GM12872 (cell line): Measurements from ENCODE around the gene TTI1.

Experiments used
- TF ChIP-seq, protein P1 (sequence below): IDR thresholded peaks from 3 replicates; pipeline ENCODE4 v1.5.1; 2011; ENCODE audit warnings: low read depth, mild to moderate bottlenecking, low read length, moderate library complexity; ENCODE audit not compliant: insufficient read depth

The TTI1 gene

GRCh38 chr20:37944456-37944981, 88.7 kb downstream of the TTI1 start:
- TF ChIP-seq, protein P1, sequence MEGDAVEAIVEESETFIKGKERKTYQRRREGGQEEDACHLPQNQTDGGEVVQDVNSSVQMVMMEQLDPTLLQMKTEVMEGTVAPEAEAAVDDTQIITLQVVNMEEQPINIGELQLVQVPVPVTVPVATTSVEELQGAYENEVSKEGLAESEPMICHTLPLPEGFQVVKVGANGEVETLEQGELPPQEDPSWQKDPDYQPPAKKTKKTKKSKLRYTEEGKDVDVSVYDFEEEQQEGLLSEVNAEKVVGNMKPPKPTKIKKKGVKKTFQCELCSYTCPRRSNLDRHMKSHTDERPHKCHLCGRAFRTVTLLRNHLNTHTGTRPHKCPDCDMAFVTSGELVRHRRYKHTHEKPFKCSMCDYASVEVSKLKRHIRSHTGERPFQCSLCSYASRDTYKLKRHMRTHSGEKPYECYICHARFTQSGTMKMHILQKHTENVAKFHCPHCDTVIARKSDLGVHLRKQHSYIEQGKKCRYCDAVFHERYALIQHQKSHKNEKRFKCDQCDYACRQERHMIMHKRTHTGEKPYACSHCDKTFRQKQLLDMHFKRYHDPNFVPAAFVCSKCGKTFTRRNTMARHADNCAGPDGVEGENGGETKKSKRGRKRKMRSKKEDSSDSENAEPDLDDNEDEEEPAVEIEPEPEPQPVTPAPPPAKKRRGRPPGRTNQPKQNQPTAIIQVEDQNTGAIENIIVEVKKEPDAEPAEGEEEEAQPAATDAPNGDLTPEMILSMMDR = no peak

DNA sequence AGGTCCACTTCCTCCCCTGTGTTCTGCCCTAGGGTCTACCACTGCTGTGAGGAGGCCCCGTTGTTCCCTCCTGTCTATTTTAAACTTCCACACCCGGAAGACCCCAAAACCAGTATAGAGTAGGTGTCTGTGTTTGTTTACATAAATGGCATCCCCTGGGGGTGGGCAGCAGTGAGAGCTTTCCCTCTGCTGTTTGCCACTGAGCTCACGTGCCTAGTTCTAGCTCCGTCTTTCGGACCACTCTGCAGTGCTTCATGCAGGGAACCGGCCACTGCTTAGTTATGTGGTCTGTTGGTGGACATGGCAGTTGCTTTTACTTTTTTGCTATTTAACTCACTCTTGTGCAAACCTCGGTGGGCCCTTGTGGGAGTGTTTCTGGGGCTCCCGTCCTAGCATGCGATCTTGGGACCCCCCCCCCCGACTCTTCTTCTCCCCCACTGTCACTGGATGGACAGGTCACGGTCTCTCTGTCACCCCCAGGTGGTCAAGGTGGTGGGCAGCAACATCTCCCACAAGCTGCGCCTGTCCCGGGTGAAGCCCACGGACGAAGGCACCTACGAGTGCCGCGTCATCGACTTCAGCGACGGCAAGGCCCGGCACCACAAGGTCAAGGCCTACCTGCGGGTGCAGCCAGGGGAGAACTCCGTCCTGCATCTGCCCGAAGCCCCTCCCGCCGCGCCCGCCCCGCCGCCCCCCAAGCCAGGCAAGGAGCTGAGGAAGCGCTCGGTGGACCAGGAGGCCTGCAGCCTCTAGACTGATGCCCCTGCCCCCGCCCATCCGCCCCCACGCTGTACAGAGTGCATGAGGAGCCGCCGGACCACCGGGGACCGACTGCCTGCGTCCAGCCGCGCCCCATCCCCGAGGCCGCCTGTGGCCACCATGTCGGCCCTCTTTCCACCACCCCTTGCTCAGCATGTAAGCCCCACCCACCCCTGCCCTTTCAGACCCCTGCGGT, 89.5 kb downstream of the TTI1 start:
- TF ChIP-seq, protein P1 = no peak

GRCh38 chr20:37943033-37943432, 90.2 kb downstream of the TTI1 start:
- TF ChIP-seq, protein P1 = no peak

GRCh38 chr20:37941992-37942391, 91.3 kb downstream of the TTI1 start:
- TF ChIP-seq, protein P1 = no peak

- TF ChIP-seq, protein P1 = peak; percentile 52
Observed at GRCh38 chr20:37941332-37941731, 91.9 kb downstream of the TTI1 start.

DNA sequence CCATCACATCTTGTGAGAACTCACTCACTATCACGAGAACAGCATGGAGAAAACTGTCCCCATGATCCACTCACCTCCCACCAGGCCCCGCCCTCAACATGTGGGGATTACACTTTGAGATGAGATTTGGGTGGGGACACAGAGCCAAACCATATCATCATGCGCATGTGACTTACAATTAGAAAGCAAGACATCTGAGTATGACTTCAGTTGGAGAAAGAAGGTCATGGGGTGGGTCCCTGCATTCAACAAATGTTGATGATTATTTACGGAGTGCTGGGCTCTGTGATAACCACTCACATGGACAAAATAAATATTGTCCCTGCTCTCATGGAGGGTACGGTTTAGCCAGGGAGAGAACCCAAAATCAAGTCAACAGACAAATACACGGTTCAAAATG, 92.4 kb downstream of the TTI1 start:
- TF ChIP-seq, protein P1 = no peak

GRCh38 chr20:37939701-37940560, 93.3 kb downstream of the TTI1 start:
- TF ChIP-seq, protein P1 = no peak
